Nephron progenitor cell (in vitro differentiated cells): Measurements from ENCODE around the gene BRDT.
"Not testable (repeated sequence)": the region's sequence is repeated elsewhere in the genome, so short reads cannot be mapped to it uniquely, and the experiment has no call there.

Experiments used
- DNase-seq: peaks from one replicate; pipeline ENCODE4 v3.0.0; 2021
- H3K27ac Mint-ChIP-seq: 2 replicates; pipeline ENCODE4 v1.8.0; 2021; ENCODE audit warnings: mild to moderate bottlenecking, moderate library complexity, mixed read lengths
- H3K27me3 Mint-ChIP-seq: 2 replicates; pipeline ENCODE4 v1.8.0; 2021; ENCODE audit warnings: mild to moderate bottlenecking, low read depth, mixed read lengths; ENCODE audit not compliant: poor library complexity
- H3K36me3 Mint-ChIP-seq: 2 replicates; pipeline ENCODE4 v1.8.0; 2021; ENCODE audit warnings: low read depth, mixed read lengths
- H3K4me1 Mint-ChIP-seq: 2 replicates; pipeline ENCODE4 v1.8.0; 2021; ENCODE audit warnings: mixed read lengths
- H3K4me3 Mint-ChIP-seq: 2 replicates; pipeline ENCODE4 v1.8.0; 2021; ENCODE audit warnings: mild to moderate bottlenecking, moderate library complexity, mixed read lengths
- H3K9me3 Mint-ChIP-seq: 2 replicates; pipeline ENCODE4 v1.8.0; 2021; ENCODE audit warnings: mild to moderate bottlenecking, moderate library complexity, mixed read lengths
- TF ChIP-seq, protein P1 (sequence below): fragments of 200-600 bp; sonication (generic); IDR thresholded peaks from 2 replicates; pipeline ENCODE4 v1.5.0; 2021; ENCODE audit warnings: antibody characterized with exemption

Gene BRDT

DNA sequence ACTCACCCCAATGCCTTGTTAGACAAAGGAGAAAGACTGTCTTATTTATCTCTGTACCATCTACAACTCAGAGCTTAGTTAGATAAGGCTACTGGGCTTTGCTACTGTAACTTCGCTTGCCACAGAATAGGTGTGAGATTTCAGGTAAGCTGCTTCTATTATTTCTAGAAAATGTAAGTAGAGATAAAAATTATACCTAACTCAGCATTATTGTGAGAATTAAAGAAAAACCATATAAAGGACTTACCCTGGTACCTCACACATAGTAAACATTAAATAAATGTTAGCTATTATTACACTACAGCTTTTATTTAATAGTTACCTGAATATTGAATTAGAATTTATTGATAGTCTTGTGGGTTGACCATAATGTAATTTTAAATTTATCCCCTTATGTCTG, 44.1 kb downstream of the BRDT start:
- no peak overlapping the region for H3K27ac Mint-ChIP-seq
- TF ChIP-seq, protein P1, sequence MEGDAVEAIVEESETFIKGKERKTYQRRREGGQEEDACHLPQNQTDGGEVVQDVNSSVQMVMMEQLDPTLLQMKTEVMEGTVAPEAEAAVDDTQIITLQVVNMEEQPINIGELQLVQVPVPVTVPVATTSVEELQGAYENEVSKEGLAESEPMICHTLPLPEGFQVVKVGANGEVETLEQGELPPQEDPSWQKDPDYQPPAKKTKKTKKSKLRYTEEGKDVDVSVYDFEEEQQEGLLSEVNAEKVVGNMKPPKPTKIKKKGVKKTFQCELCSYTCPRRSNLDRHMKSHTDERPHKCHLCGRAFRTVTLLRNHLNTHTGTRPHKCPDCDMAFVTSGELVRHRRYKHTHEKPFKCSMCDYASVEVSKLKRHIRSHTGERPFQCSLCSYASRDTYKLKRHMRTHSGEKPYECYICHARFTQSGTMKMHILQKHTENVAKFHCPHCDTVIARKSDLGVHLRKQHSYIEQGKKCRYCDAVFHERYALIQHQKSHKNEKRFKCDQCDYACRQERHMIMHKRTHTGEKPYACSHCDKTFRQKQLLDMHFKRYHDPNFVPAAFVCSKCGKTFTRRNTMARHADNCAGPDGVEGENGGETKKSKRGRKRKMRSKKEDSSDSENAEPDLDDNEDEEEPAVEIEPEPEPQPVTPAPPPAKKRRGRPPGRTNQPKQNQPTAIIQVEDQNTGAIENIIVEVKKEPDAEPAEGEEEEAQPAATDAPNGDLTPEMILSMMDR, result no peak
- H3K4me1 Mint-ChIP-seq, result no peaks in the 10 kb centered on the region
- no peaks in the 10 kb centered on the region for H3K36me3 Mint-ChIP-seq
- H3K27me3 Mint-ChIP-seq, result peaks cover 10% of the 10 kb centered on the region
- no peak for DNase-seq
- H3K9me3 Mint-ChIP-seq, result no peaks in the 10 kb centered on the region
- H3K4me3 Mint-ChIP-seq, result no peak overlapping the region

DNA sequence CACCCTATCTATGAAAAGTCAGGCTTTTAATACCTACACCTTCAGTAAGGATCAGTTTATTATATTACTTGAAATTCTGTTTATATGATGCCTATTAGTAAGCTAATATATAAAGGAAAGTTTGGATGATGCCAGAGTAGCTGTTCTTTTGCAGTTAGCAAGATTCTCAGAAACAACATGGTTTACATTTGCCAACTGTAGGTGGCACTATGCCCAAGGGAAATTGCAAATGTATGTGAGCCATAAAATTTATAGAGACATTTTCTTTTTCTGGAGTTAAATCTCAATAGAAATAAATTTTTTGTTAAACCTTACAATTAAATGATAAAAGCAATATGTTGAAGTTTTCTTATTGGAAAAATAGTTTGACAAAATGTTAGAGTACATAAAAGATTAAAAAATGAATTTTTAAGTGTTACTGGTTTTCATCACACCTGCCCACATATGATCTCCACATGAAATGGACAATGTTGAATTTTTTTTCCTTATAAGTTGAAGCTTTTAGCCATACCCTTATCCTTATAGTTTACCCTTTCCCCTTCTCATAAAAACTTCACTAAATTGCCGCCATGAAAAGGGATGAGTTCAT, 48.5 kb downstream of the BRDT start:
- peak; percentile 27 for DNase-seq
- Mint-ChIP-seq H3K9me3 (no peaks in the 10 kb centered on the region), H3K36me3 (no peaks in the 10 kb centered on the region), H3K27ac (no peak overlapping the region), H3K27me3 (peaks cover 14% of the 10 kb centered on the region), H3K4me3 (no peak overlapping the region), H3K4me1 (no peaks in the 10 kb centered on the region)
- TF ChIP-seq, protein P1, result peak; percentile 67

DNA sequence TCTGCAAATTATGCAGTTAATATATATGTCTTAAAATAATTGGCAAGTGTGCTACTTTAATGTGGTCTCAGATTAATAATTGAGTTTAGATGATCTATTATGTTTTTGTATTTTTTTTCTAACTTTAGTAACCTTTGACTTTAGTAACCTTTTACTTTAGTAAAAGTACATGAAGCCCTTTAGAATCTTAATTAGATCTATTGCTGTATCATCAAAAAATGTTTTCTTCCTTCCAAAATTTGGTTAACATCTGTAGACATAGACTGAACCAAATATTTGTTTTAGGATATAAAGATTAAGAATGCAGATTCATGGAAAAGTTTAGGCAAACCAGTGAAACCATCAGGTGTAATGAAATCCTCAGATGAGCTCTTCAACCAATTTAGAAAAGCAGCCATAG, 54.9 kb downstream of the BRDT start:
- H3K9me3 Mint-ChIP-seq, result no peaks in the 10 kb centered on the region
- H3K4me3 Mint-ChIP-seq, result no peak overlapping the region
- H3K27me3 Mint-ChIP-seq, result peaks cover 11% of the 10 kb centered on the region
- TF ChIP-seq, protein P1, result no peak
- no peaks in the 10 kb centered on the region for H3K36me3 Mint-ChIP-seq
- H3K27ac Mint-ChIP-seq, result no peak overlapping the region
- no peaks in the 10 kb centered on the region for H3K4me1 Mint-ChIP-seq
- DNase-seq, result no peak

DNA sequence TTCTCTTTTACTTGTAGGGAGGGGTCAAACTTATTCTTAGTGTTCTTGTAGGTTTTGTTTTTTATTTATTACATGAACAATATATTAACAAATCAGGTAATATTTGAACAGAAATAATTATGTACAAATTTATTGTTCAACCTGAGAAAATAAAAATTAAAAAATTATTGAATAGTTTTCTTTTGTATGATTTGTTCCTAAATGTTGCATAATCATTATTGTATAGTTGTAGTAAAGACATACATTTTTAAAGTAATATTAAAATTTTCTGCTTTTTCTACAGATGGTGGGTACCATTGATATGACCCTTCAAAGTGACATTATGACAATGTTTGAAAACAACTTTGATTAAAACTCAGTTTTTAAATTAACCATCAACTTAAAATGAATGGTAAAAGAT, 64.7 kb downstream of the BRDT start:
- Mint-ChIP-seq H3K4me1 (no peaks in the 10 kb centered on the region), H3K4me3 (no peak overlapping the region), H3K9me3 (no peaks in the 10 kb centered on the region), H3K27me3 (no peaks in the 10 kb centered on the region), H3K36me3 (no peaks in the 10 kb centered on the region), H3K27ac (no peak overlapping the region)
- TF ChIP-seq, protein P1, result no peak
- DNase-seq, result no peak

DNA sequence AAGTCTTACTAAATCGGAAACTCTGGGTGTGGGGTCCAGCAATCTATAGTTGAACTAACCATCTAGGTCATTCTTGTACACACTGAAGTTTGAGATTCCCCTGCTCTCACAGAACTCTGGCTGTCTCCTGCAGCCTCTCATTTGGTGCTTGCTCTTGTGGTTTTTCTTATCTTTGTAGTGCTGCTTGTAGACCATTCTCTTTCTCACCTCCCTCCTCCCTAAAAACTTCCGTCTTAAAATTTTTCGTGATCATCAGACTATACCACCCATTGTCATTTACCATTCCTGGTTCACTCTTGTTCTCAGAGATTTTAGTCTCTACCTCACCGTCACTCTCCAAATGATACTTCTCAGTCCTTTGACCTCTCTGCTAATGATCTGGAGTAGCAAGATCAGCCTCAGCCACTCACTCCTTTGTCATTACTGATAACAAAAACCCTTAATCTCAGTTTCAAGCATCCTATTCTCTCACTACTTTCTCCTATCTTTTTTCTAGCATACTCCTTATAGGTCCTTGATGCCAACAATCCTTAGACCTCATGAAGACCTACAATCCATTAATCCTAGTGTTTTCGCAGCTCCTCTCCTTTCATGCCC, 67.6 kb downstream of the BRDT start:
- no peaks in the 10 kb centered on the region for H3K4me1 Mint-ChIP-seq
- peaks cover 3% of the 10 kb centered on the region for H3K36me3 Mint-ChIP-seq
- H3K4me3 Mint-ChIP-seq, result no peak overlapping the region
- TF ChIP-seq, protein P1, result no peak
- no peak overlapping the region for H3K27ac Mint-ChIP-seq
- no peaks in the 10 kb centered on the region for H3K27me3 Mint-ChIP-seq
- DNase-seq, result no peak
- peaks cover 11% of the 10 kb centered on the region for H3K9me3 Mint-ChIP-seq

DNA sequence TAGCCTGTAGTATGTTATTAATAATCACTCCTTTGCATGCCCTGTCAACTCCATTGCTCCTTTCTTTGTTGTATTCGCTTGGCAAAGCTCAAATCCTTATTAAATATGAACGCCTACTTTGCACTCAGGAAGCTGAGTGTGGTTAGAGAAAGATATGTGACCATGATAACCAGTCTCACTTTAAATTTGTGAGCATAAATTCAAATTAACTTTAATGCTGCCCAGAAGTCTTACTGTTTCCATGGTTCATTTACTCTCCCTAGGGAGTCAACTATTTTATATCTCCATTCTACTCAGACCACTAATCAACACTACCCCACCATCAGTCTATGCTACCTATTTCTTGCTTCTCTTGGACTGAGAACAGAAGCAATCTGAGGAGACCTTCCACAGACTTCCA, 68.5 kb downstream of the BRDT start:
- H3K36me3 Mint-ChIP-seq, result peaks cover 3% of the 10 kb centered on the region
- no peaks in the 10 kb centered on the region for H3K4me1 Mint-ChIP-seq
- DNase-seq, result no peak
- H3K27ac Mint-ChIP-seq, result no peak overlapping the region
- H3K4me3 Mint-ChIP-seq, result no peak overlapping the region
- H3K9me3 Mint-ChIP-seq, result peaks cover 17% of the 10 kb centered on the region
- H3K27me3 Mint-ChIP-seq, result no peaks in the 10 kb centered on the region
- TF ChIP-seq, protein P1, result no peak

DNA sequence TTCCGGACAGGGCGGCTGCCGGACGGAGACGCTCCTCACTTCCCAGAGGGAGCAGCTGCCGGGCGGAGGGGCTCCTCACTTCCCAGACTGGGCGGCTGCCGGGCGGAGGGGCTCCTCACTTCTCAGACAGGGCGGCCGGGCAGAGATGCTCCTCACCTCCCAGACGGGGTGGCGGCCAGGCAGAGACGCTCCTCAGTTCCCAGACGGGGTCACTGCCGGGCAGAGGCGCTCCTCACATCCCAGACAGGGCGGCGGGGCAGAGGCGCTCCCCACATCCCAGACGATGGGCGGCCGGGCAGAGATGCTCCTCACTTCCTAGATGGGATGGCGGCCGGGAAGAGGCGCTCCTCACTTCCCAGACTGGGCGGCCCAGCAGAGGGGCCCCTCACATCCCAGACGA, 76.8 kb downstream of the BRDT start:
- Mint-ChIP-seq H3K9me3 (peaks cover 58% of the 10 kb centered on the region), H3K4me1 (peaks cover 16% of the 10 kb centered on the region), H3K27me3 (peaks cover 22% of the 10 kb centered on the region), H3K36me3 (peaks cover 37% of the 10 kb centered on the region)
- not testable (repeated sequence) for H3K27ac Mint-ChIP-seq, H3K4me3 Mint-ChIP-seq, DNase-seq
